ENCODE results near the gene MS4A12. TPM values are rescaled to one million over a fixed set of nuclear protein-coding genes. Genes with fewer than 3 reads are reported as not detected.

Gene MS4A12
- total and polyA plus RNA-seq, 2 of the 8 experiments (the other 6 are each of a cell fraction or from before 2014, with no cell fraction given) = 0.14 to 0.39 TPM

- no peak overlapping the region for H3K4me3 ChIP-seq (ENCODE audit: extremely low read depth in 1 of 4, insufficient read depth in 2 of 4, low read depth in 3 of 4, low read length in 4 of 4)
- H2BK20ac ChIP-seq (ENCODE audit: low read length) = no peak overlapping the region
- DNase-seq (ENCODE audit: low read depth in 1 of 2, low spot score in 2 of 2) (no peak), FAIRE-seq (no peak)
- no peaks in the 10 kb centered on the region for H3K4me1 ChIP-seq (replicated peaks in 1 of 4; ENCODE audit: control insufficient read depth in 3 of 4, insufficient read depth in 4 of 4, low read length in 3 of 4)
- no peak overlapping the region for H2AK5ac ChIP-seq (ENCODE audit: low read depth, low read length)
- H3K23ac ChIP-seq (ENCODE audit: insufficient read length) = no peak overlapping the region
- no peaks in the 10 kb centered on the region for H3K23me2 ChIP-seq (ENCODE audit: low read depth, low read length)
- H3K4me2 ChIP-seq (ENCODE audit: insufficient read depth in 1 of 2, low read depth in 2 of 2, low read length in 2 of 2) = no peak overlapping the region
- H2BK5ac ChIP-seq (ENCODE audit: low read depth, low read length) = no peak overlapping the region
- H4K5ac ChIP-seq (ENCODE audit: insufficient read length, low read depth, low read length) = no peak overlapping the region
- H4K91ac ChIP-seq (replicated peaks; ENCODE audit: insufficient read length, low read length) = no peak overlapping the region
- no peak overlapping the region for H3K14ac ChIP-seq (ENCODE audit: insufficient read length)
- no peak overlapping the region for H3K56ac ChIP-seq (replicated peaks; ENCODE audit: insufficient read length, low read depth, low read length)
- H3K27ac ChIP-seq (ENCODE audit: low read depth, low read length) = no peak overlapping the region
- H3K4ac ChIP-seq (replicated peaks; ENCODE audit: insufficient read length, low read depth, low read length) = no peak overlapping the region
- H2AFZ ChIP-seq (ENCODE audit: low read length) = no peak overlapping the region
- H4K20me1 ChIP-seq (replicated peaks in 1 of 2; ENCODE audit: control insufficient read depth in 1 of 2, insufficient read depth in 2 of 2, low read length in 2 of 2) = no peaks in the 10 kb centered on the region
- ChIA-PET POLR2A (ENCODE audit: partially characterized antibody) (no interaction called here), CTCF (ENCODE audit: partially characterized antibody) (interaction anchor here (1.0 to 1.4 kb wide), 2 partner anchors 28 to 112 kb away, joined by 3 to 6 read pairs; no protein-coding TSS in a partner anchor)
- no peak overlapping the region for H2BK120ac ChIP-seq (replicated peaks; ENCODE audit: low read depth, low read length)
- no peak overlapping the region for H4K8ac ChIP-seq (ENCODE audit: extremely low read depth, insufficient read depth, low read length)
- H3K9ac ChIP-seq (replicated peaks in 1 of 4; ENCODE audit: extremely low read depth in 1 of 4, low read depth in 3 of 4, low read length in 3 of 4) = no peak overlapping the region
- no peaks in the 10 kb centered on the region for H3K79me1 ChIP-seq (ENCODE audit: low read depth, low read length)
- H3K79me2 ChIP-seq (ENCODE audit: control insufficient read depth in 1 of 2, insufficient read depth in 2 of 2, low read length in 2 of 2) = no peaks in the 10 kb centered on the region
- H3K9me3 ChIP-seq (ENCODE audit: insufficient read depth in 2 of 2, low read depth in 1 of 2, low read length in 1 of 2) = no peaks in the 10 kb centered on the region
- H3K27me3 ChIP-seq (replicated peaks in 1 of 4; ENCODE audit: control insufficient read depth in 3 of 4, extremely low read depth in 1 of 4, insufficient read depth in 3 of 4, low read length in 3 of 4) = no peaks in the 10 kb centered on the region
- TF ChIP-seq BACH1 (IDR thresholded peaks at IDR 0.05; ENCODE audit: low read length) (no peak), GTF2F1 (IDR thresholded peaks at IDR 0.05; ENCODE audit: borderline replicate concordance, low read depth, low read length) (no peak), RXRA (IDR thresholded peaks at IDR 0.05; ENCODE audit: insufficient read depth, low read depth, low read length) (no peak), TEAD4 (IDR thresholded peaks at IDR 0.05; ENCODE audit: low read depth, low read length) (no peak), NRF1 (IDR thresholded peaks at IDR 0.05; ENCODE audit: low read depth, low read length) (no peak), TAF1 (IDR thresholded peaks at IDR 0.05; ENCODE audit: low read depth, low read length) (no peak), POU5F1 (IDR thresholded peaks at IDR 0.05; ENCODE audit: low read depth, low read length) (no peak), BRCA1 (IDR thresholded peaks at IDR 0.05; ENCODE audit: low read depth, low read length) (no peak), CHD2 (IDR thresholded peaks at IDR 0.05; ENCODE audit: low read length) (no peak), SIX5 (IDR thresholded peaks at IDR 0.05; ENCODE audit: low read depth, low read length) (no peak), SP2 (IDR thresholded peaks at IDR 0.05; ENCODE audit: low read length) (no peak), CREB1 (IDR thresholded peaks at IDR 0.05) (no peak)
- H2BK12ac ChIP-seq (ENCODE audit: low read depth, low read length) = no peak overlapping the region
- WGBS, 2 experiments (ENCODE audit: extremely low coverage in 1 of 2, insufficient coverage in 1 of 2, insufficient read length in 1 of 2, insufficient replicate concordance in 2 of 2, low coverage in 1 of 2, low lambda C conversion rate in 2 of 2, missing lambda C conversion rate in 1 of 2) = 95% methylated on average over 3 of the region's 3 CpGs; no CpG with 5 or more reads in 1 of the 2 experiments
- no peaks in the 10 kb centered on the region for H3K36me3 ChIP-seq (ENCODE audit: control insufficient read depth in 2 of 4, insufficient read depth in 4 of 4, low read length in 3 of 4)
- no peak overlapping the region for H3K18ac ChIP-seq (ENCODE audit: extremely low read depth, low read length)
- H2BK15ac ChIP-seq (ENCODE audit: low read length) = no peak overlapping the region
Measured at GRCh38 chr11:60457576-60457975, 35.0 kb upstream of the MS4A12 start.
